ENCODE data around the gene SLC6A1.

The SLC6A1 gene

DNA sequence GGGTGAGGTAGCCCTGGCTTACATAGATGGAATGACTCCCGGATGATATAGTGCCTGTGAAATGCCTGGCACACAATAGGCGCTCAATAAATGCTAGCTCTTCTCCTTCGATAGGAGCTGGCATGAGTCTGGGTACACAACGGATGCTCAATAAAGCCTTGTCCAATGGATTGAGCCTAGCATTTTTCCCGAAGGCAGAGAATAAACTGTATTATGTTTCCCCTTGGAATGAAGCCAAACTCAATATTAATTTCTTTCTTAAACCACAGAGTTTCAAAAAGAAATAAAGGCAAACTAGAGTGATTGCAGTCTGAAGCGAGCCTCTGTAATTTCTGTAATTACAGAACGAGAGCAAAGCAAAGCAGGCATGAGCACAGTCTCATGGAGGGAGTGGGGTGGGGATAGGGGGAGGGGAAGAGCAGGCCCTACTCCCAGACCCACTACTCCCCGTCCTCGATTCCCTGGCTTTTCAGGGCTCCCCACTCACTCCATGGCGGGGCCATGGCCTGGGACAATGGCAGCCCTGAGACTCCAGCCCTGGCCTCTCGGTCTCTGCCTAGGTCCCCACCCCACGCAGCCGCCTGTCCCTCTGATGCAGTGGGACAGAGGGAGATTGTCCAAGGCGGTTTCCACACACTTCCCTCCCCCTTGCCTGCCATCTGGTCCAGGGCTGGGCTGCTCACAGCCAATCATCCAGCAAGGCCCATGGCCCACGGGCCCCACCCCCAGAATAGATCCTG, 18.0 kb downstream of the SLC6A1 start:
- DNase-seq (ENCODE audit: low read depth) = no peak
- H3K4me3 ChIP-seq (ENCODE audit: low read depth, low read length) = no peak overlapping the region

DNA sequence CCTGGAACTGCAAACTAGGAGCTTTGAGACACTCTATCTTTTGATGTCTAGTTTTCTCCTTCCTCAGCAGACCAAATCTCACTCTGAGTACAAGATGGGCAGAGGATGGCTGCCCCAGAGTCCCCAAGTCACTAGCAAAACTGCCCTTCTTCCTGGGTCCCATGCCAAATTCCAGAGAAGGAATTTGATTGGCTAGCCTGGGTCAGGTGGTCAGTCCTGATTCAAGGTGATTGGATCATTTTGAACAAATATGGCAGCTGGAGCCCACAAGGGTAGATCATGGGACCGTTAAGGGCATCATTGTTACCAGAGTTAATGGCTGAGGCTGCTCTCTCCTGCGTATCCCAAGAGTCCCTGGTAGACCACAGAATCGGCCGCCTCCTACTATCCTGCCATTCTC, 21.7 kb downstream of the SLC6A1 start:
- no peak overlapping the region for H3K4me3 ChIP-seq (ENCODE audit: low read depth, low read length)
- no peak for DNase-seq (ENCODE audit: low read depth)

DNA sequence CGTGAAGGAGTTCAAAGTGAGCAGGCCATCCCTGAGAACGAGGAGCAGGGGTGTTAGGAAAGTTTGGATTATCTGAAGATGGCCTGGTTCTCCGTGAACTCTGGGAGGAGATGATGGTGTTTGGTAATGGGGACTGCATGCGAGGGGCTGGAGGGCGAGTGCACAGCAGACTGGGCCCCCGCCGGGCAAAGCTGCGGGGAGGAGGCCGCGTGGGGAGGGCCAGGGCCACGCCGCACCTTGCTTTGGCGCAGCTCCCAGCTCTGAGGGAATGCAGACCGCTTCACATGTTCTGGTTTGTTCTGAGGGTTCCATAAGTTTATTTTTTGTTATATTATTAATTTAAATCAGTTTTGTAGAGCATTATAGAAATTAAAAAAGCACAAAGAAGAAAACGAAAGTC, 22.2 kb downstream of the SLC6A1 start:
- no peak for DNase-seq (ENCODE audit: low read depth)
- H3K4me3 ChIP-seq (ENCODE audit: low read depth, low read length) = no peak overlapping the region

DNA sequence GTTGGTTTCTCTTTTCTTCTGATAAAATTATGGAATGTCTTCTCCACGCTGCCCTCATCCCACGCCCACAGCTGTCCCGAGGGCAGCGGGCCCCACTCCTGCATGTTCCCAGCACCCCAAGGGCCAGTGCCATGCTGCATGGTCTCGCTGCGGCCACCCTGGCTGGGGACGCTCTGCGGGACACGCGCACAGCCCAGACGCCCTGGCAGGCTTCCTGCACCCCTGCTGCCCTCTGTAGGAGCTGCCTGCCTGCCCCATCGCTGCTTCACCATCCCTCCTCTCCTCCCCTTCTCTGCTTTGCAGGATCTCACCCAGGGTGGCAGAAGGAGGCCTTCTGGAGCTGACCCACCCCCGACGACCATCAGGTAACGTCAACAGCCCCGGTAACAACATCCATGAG, 22.8 kb downstream of the SLC6A1 start:
- H3K4me3 ChIP-seq (ENCODE audit: low read depth, low read length) = no peak overlapping the region
- DNase-seq (ENCODE audit: low read depth) = no peak

DNA sequence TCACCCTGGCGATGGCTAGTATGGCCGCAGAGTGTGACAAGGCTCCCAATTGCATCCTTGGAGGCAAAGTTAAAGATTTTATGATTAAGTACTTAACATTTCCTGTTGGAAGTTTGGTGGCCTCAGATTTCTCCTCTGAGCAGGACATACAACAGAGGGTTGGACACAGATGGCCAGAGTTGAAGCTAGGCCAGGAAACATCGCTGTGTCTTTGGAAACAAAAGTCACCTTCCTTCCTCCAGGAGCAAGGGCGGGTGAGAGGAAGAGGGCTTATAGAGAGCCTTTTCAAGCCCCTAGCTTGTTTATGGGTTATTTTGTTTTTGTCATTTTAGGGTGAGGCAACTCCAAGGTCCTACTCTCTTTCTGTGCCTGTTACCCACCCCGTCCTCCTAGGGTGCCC, 24.2 kb downstream of the SLC6A1 start:
- H3K4me3 ChIP-seq (ENCODE audit: low read depth, low read length) = no peak overlapping the region
- no peak for DNase-seq (ENCODE audit: low read depth)

DNA sequence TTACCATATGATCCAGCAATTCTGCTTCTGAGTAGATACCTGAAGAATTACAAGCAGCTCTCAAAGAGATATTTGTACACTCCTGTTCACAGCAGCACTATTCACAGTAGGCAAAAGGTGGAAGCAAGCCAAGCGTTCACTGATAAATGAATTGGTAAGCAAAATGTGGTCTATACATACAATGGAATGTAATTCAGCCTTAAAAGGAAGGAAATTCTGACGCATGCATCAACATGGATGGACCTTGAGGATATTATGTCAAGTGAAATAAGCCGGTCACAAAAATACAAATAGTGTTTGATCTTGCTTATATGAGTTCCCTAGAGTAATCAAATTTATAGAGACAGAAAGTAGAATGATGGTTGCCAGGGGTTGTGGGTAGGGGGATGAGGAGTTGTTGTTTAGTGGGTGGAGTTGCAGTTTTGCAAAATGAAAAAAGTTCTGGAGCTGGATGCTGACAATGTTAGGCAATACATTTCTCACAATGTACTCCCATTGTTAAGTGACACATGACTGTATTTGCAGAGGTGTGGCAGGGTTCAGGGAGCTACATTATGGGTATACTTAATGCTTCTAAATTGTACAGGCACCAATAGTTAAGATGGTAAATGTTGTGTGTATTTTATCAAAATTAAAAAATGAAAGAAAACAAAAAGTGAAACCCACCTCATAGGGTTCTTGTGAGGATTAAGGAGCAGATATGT, 26.7 kb downstream of the SLC6A1 start:
- no peak for DNase-seq (ENCODE audit: low read depth)
- H3K4me3 ChIP-seq (ENCODE audit: low read depth, low read length) = no peak overlapping the region

DNA sequence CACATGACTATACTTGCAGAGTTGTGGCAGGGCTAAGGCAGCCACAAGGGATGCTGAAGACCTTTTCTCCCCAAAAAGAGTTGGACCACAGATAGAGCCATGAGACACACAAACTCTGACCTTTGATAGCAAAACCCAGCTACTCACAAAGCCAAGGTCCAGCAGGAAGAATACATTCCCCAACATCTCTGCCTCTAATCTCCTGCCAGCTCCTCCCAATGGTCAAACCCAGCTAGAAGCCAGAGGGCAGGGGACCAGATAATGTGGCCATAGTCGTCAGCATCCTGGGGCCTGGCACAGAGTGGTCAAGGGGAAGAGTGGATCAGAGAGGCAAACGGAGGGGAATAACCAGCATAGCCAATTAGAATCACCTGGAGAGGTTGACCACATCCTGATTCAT, 28.2 kb downstream of the SLC6A1 start:
- H3K4me3 ChIP-seq (ENCODE audit: low read depth, low read length) = no peak overlapping the region
- DNase-seq (ENCODE audit: low read depth) = no peak

DNA sequence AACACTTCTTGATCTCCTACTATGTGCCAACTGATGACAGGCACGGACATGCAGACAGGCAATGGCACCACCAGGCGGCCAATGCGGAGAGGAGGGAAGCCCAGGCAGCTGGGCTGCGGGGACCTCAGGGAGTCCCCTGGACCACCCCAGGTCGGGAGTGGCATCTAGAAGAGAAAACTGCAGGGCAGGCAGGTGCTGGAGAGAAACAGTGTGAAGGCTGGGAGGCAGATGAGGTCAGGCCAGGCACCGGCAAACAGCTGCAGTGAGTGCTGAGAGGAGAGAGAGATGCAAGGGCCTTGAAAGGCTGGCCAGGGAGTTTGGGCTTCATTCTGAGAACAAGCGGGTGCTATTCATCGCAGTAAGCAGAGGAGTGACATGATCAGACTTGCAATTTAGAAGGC, 29.1 kb downstream of the SLC6A1 start:
- DNase-seq (ENCODE audit: low read depth) = no peak

DNA sequence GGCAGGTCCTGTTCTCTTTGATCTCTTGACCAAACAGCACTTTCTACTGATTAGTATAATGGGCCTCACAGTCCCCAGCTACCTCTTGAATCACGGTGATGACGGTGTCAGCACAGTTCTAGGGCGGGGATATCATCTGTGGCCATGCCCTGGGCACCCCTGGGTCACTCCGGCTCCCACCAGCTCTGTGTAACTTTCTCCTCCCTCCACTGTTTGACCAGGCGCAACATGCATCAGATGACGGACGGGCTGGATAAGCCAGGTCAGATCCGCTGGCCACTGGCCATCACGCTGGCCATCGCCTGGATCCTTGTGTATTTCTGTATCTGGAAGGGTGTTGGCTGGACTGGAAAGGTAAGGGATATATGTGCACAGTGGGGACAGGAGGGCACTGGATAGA, 29.6 kb downstream of the SLC6A1 start:
- DNase-seq (ENCODE audit: low read depth) = no peak
- H3K4me3 ChIP-seq (ENCODE audit: low read depth, low read length) = no peak overlapping the region

More for the DNA sequence above, 29.1 kb downstream of the SLC6A1 start:
- no peak overlapping the region for H3K4me3 ChIP-seq (ENCODE audit: low read depth, low read length)

DNA sequence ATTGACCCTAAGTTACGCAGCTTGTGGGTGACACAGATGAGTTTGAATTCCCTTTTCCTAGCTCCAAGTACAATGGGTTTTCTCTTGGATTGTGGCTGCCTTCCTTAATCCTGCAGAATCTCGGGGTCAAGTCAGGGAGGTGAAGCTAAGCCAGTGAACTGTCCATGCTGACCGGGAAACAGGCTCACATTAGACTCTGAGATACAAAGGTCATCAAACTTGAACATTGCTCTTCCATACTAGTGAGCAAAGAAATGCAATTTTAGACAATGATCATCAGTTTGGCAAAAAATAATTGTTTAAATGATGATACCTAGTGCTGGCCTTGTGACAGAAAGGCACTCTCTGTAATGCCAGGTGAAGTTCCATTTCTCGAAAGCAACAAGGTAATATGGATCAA, 31.6 kb downstream of the SLC6A1 start:
- no peak overlapping the region for H3K4me3 ChIP-seq (ENCODE audit: low read depth, low read length)

DNA sequence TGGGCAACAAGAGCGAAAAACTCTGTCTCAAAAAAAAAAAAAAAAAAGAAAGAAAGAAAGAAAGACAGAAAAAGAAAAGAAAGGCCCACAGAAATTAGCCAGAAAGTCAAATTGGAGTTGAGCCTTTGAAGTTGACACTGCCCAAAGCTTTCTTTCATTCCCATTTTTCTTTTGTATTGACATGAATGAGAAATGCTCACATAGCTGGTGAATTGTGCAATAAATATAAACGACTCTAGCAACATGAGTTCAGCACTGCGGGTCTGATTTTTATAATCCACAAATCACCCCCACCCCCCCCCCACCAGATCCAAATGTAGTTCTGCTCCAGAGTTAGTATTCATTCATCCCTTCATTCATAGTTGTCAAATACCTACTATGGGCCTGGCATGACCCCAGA, 37.4 kb downstream of the SLC6A1 start:
- no peak for DNase-seq (ENCODE audit: low read depth)
- H3K4me3 ChIP-seq (ENCODE audit: low read depth, low read length) = no peak overlapping the region

More for the DNA sequence above, 31.6 kb downstream of the SLC6A1 start:
- no peak for DNase-seq (ENCODE audit: low read depth)

DNA sequence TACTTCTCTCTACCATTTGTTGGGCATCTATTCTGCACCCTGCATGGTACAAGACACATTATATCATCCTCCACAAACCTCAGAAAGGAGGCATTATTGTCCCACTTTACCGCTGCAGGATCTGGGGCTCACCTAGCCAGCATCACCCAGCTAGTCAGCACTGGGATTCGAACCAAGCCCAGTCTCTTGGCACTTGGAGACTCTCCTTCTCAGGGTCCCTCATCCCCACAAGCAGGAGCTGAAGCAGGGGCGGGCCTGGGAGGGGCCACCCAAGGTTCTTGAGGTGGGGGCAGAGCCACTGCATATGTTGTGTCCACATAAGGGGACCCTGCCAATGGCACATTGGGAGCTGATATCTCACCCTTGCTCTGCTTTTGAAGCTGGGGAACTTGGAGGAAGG, 41.3 kb downstream of the SLC6A1 start:
- H3K4me3 ChIP-seq (ENCODE audit: low read depth, low read length) = no peak overlapping the region
- no peak for DNase-seq (ENCODE audit: low read depth)

DNA sequence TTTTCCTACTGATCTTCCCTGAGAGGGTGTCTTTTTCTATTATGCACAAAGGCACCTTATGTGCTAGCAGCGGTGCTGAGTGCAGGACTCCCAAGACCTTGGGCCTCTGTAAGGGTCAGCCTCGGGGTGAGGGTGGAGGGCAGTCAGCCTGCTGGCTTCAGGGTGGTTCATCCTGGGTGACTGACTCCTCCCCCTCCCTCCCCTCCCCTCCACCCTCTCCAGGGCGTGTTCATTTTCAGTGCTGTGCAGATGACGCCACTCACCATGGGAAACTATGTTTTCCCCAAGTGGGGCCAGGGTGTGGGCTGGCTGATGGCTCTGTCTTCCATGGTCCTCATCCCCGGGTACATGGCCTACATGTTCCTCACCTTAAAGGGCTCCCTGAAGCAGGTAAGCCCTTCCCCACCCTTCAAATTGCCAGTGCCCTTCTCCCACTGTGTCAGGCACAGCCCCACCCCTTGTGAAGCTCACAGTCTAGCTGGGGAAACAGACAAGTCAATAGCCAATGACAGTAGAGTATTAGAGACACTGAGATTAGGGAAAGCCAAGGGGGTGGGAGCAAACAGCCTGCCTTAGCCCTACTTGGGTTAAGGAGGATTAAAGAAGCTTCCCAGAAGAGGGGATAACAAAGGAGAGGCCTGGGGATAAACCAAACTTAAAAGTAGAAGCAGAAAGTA, 41.9 kb downstream of the SLC6A1 start:
- DNase-seq (ENCODE audit: low read depth) = no peak
- H3K4me3 ChIP-seq (ENCODE audit: low read depth, low read length) = no peak overlapping the region

DNA sequence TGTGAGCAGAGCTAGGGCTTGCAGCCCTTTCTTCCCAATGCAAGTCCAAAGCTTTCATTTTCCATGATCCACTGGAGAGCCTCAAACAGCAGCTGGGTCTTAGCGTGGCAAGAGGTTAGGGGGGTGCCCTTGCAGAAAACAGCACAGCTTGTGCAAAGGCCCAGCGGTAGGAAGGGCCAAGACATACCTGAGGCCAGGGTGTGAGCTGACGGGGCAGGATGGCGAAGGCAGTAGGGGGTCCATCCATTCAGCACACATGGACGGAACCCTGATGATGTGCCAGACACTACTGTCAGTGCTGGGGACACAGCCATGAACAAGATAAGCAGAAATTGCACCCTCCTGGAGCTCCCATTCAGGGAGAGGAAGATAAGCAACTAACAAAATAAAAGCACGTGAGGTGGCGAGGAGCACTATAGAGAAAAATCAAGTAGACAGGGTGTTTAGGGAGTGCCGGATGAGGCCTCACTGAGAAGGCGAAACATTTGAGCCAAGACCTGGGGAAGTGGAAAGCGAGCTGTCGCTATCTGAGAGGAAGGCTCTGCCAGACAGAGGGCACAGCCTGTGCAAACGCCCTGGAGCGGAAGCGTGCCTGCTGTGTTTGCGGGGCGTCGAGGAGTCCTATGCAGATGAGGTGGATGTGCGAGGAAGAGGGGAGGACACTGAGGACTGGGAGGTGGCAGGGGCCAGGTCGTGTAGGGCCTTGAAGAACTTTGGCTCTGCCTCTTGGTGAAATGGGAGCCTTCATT, 43.4 kb downstream of the SLC6A1 start:
- no peak overlapping the region for H3K4me3 ChIP-seq (ENCODE audit: low read depth, low read length)
- DNase-seq (ENCODE audit: low read depth) = no peak

DNA sequence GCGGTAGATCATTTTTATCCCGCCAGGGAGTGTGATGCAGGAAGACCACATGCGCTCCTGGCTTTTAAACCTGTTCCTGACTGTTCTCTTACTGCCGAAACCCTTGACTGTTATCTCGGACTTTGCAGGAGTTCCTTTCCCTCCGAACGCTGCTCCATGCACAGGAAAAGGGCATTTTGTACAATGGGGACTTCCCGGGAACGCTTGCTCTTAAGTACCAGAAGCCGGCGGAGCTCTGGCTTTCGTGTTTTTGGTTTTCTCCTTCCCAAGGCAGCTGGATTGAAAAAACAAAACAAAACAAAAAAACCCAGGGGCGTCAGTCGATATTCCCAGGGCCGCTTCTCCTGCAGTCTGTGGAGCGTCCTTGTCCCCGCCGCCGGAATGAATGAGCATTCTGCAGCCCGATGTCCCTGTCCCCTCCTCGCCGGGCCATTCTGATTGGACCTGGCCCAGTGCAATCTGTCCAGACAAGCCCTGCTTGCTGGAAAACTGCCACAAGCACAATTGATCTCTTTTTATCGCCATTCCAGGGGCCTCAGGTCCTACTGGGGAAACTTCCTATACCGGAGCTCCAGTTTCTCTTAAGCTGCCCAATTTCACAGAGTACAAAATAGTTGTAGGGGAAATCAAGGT, 44.8 kb downstream of the SLC6A1 start:
- DNase-seq (ENCODE audit: low read depth) = no peak
- no peak overlapping the region for H3K4me3 ChIP-seq (ENCODE audit: low read depth, low read length)

DNA sequence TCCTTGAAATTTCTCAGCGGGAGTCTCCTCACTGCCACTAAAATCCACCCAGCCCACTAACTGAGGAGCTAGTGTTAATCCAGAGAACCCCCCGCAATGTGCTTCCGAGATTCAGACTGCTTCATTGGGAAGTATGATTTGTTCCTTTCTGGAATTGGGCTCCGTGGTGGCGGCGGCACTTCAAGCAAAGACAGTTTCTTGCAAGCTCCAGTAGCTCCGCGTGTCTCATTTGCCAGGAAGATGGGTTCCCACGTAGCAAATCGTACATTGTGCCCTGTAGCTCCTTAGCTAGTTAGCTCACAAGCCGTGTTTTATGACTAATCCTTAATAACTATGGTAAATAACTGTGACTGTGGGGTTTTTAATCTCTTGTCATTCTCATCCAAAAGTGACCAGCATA, 45.4 kb downstream of the SLC6A1 start:
- DNase-seq (ENCODE audit: low read depth) = no peak
- no peak overlapping the region for H3K4me3 ChIP-seq (ENCODE audit: low read depth, low read length)

DNA sequence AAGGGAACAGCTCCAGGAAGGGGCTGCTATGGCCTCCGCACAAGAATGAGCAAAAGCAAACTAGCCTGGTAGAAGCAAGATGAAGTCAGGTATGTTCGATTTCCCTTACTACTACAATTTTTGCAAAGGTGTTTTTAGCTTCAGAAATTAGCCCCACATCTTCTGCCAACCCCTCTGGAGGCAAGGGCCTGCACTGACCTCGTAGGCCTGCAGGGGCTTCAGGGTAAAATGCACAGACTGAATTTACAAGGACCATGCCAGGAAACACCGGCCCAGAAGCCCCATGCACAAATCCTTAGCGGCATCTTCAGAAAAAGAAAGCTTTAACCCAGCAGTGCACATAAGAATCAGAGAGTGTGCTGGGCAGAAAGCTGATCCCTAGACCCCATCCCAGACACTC, 53.0 kb downstream of the SLC6A1 start:
- H3K4me3 ChIP-seq (ENCODE audit: low read depth, low read length) = no peak overlapping the region
- no peak for DNase-seq (ENCODE audit: low read depth)

DNA sequence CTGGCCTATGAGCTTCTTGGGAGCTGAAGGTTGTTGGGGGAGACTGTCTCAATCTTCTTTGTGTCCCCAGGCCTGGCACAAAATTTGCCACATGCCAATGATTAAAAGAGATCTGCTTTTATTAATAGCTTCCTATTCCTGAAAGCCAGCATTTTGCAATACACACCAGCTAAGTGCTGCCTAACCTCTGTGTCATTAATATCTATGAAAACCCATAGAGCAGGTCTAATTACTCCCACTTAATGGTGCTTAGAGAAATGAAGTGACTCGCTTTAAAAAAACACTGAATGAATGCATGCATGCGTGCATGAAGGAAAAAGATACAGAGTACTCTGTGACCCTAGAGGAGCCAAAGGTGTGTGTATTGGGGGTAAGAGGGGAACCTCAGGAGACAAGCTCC, 55.0 kb downstream of the SLC6A1 start:
- DNase-seq (ENCODE audit: low read depth) = no peak
- no peak overlapping the region for H3K4me3 ChIP-seq (ENCODE audit: low read depth, low read length)

DNA sequence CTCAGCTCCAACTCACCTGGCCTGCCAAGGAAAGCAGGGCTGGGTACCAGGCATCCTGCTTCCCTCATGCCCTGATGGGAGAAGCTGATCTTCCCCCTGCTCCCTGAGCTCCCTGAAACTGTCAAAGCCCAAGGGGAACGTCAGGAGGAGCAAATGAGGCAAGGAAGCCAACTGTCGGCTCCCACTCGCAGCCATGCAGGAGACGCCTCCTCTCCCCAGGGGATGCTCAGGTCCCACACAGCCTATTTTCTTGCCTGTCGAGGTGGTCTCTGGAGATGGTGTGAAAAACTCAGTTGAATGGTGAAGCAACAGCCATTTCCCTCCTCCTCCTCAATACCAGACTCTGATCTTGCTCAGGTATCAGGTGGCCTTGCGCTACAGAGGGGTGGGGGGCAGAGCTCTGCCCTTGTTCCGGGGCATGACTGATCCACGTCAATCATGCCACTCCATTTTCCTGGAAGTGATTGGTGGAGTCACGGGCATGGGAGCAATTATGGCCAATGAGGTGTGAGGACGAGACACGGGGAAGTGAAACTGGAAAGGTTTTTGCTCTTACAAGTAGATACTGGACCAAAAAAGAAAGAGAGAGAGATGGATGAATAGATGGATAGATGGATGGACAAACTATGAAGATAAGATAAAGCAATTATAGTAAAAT, 58.2 kb downstream of the SLC6A1 start:
- no peak overlapping the region for H3K4me3 ChIP-seq (ENCODE audit: low read depth, low read length)
- no peak for DNase-seq (ENCODE audit: low read depth)
